T47D (cell line): ENCODE results near the gene POLN.

Experiments used
- DNase-seq, 2 experiments: peaks; one replicate each; pipeline versions ENCODE4 v3.0.0 to v3.0.0-alpha.2; 2011 to 2012; ENCODE audit warnings: low read depth in 1 of 2, low spot score in 1 of 2
- JUND ChIP-seq: IDR thresholded peaks from 2 replicates; pipeline ENCODE4 v1.6.1; 2012; ENCODE audit warnings: low read depth
- in situ Hi-C: cut with HindIII; loops from 2 replicates; pipeline ENCODE4 v1.10.0; 2016; ENCODE audit warnings: low sequenced_read_pairs, low pct_unique_long_range_greater_than_20kb

Gene POLN

GRCh38 chr4:2193326-2193725, 48.6 kb downstream of the POLN start:
- in situ Hi-C loops, result no loop called here
- TF ChIP-seq JUND, result no peak
- DNase-seq, result no peak

DNA sequence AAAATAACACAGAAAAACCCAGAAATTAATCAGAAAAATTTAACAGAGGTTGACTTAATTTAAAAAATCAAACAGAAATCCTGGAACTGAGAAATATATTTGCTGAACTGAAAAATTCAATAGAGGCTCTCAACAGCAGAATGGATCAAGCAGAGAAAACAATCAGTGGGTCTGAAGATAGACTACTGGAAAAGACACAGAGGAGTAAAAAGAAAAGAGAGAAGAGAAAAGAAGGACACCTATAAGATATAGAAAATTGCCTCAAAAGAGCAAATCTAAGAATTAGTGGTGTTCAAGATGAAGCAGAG, 55.1 kb downstream of the POLN start:
- in situ Hi-C loops, result no loop called here
- DNase-seq, result no peak
- TF ChIP-seq JUND, result no peak

DNA sequence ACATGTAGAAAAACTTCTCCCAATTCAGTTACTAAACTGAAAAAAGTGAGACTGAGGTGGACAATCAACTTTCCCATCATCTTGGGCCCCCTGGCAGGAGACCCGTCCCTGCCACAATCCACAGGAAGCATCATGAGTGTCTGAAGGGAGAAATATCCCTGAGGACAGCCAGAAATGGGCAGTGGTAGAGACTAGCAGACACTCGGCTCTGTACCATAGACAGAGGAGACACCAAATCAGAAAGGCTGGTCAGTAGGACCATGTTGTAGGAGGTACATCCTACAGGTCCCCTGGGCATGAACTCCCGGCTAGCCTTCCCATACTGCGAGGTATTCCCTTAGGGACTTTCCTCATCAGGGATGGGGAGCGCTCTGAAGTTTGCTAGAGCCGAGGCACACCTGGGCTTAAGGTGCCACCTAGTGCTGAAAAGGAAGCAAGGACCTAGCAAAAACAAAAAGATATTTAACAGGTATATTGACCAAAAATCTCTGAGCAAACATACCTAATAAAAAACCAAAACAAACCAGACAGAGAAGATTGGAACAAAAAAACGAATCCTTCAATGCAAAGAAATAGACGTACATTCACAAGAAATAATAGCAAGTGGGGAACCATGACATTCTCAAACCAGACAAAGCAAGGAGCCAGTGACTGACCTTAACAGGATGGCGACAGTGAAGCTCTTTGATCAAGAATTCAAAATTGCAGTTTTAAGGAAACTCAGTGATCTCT, 55.6 kb downstream of the POLN start:
- DNase-seq, result peak in 1 of 2 experiments; percentile 80
- in situ Hi-C loops, result no loop called here
- no peak for TF ChIP-seq JUND

- DNase-seq, result no peak
- in situ Hi-C loops, result no loop called here
- no peak for TF ChIP-seq JUND
These were observed 58.5 kb downstream of the POLN start for GRCh38 chr4:2183394-2183793.

DNA sequence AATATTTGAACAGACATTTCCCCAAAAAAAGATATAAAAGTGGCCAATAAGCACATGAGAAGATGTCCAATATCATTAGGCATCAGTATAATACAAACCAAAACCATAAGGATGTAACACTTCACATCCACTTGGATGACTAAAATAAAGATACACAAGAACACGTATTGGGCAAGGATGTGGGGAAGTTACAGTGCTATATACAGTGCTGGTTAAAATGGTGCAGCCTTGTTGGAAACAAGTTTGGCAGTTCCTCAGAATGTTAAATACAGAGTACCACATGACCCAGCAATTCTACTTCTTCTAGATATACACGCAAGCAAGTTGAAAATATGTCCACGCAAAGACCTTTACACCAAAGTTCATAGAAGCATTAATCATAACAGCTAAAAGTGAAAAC, 58.9 kb downstream of the POLN start:
- TF ChIP-seq JUND, result no peak
- no peak for DNase-seq
- in situ Hi-C loops, result no loop called here

- TF ChIP-seq JUND, result no peak
- DNase-seq, result no peak
- in situ Hi-C loops, result no loop called here
These were observed 61.5 kb downstream of the POLN start for GRCh38 chr4:2180410-2180809.

- DNase-seq, result no peak
- in situ Hi-C loops, result no loop called here
- no peak for TF ChIP-seq JUND
These were observed 62.2 kb downstream of the POLN start for GRCh38 chr4:2179717-2180116.

DNA sequence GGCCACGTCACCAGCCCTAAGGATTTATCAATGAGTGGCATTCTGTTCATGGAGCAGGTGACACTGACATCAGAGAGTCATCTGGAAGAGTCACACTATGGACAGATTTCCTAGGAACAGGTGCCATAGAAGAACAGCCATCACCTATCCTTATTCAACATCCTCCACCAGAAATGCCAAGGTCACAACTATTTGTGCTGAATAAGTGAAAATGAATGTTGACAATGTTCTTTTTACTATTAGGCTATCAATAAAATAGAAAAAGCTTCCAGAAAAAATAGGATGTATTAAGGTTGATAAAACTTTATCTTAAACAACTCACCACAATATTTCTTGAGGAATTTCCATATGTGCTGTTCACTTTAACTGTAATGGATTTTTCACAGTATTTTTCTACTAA, 62.9 kb downstream of the POLN start:
- no peak for TF ChIP-seq JUND
- DNase-seq, result no peak
- in situ Hi-C loops, result no loop called here

DNA sequence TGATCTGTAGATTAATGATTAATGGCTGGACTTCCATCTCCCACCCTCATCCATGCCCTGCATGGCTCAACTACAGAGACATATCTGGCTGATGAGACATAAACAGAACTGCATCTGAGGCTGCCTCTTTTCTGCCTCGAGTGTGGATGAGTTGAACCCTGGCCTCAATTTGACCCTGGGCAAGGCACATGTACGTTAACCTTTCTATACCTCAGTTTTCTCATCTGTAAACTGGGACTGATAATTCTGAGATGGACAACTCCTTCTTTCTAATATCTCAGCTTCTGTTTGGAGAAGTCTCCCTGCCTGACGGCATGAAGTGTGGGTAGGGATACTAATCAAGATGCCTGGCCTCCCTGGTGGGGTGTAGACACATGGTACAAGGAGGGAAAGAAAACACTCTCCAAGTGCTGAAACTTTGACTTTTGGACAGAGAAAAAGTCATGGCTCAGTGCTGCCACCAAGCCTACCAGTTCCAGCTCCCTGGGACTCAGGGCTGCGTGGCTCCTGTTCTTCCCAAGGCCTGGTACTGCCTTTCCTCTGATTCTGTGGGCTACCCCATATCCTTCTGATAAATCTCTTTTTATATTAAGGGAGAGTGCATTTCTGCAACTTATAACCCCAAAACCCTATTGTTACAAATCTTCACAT, 64.4 kb downstream of the POLN start:
- in situ Hi-C loops, result no loop called here
- peak in 1 of 2 experiments; percentile 31 for DNase-seq
- TF ChIP-seq JUND, result no peak

GRCh38 chr4:2175990-2176698, 65.8 kb downstream of the POLN start:
- no peak for DNase-seq
- TF ChIP-seq JUND, result no peak
- in situ Hi-C loops, result no loop called here

- no peak for TF ChIP-seq JUND
- in situ Hi-C loops, result no loop called here
- no peak for DNase-seq
These were observed 67.9 kb downstream of the POLN start for GRCh38 chr4:2174061-2174460.

DNA sequence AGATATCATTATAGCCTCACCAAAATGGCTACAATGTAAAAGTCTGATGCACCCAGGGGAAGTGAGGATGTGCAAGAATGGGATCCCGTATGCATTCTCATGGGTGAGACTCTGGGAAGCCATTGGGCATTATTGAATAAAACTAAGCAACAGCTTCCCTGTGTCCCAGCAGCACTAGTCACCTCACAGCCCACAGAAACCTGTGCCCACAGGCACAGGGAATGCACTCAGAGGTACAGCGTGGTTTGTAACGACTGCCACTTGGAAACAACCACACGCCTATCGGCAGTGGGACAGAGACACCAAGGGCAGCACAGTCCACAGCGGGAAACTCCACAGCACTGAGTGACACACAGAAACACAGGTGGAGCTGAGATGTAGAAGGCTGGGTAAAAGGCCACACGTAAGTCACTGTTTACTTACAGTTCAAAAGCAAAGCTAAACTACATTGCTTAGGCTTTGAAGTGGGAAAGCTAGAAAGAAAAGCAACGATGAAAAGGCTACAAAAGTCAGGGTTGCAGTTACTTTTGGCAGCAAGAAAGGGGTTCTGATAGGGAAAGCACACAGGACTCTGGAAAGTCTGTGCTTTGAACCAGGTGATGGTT, 69.2 kb downstream of the POLN start:
- in situ Hi-C loops, result no loop called here
- DNase-seq, result no peak
- TF ChIP-seq JUND, result no peak

GRCh38 chr4:2172161-2172560, 69.8 kb downstream of the POLN start:
- in situ Hi-C loops, result no loop called here
- no peak for DNase-seq
- TF ChIP-seq JUND, result no peak
